ENCODE measurements around the gene MAML2. TPM values are rescaled to one million over a fixed set of nuclear protein-coding genes. Genes with fewer than 3 reads are reported as not detected.

The MAML2 gene
- total and polyA plus RNA-seq, 10 donors = 2.7 to 43.4 (median 27.2) TPM

GRCh38 chr11:96234866-96235441 is 108.0 kb downstream of the MAML2 start:
- no peaks in the 10 kb centered on the region for H3K9me3 ChIP-seq
- no peaks in the 10 kb centered on the region for H3K36me3 ChIP-seq
- 89 to 100% (median 97%) methylated on average over 1 of the region's 1 CpG for WGBS, 5 donors
- H3K4me3 ChIP-seq = no peak overlapping the region
- peaks cover 5 to 72% (median 29%) of the 10 kb centered on the region in 6 donors for H3K4me1 ChIP-seq
- H3K27ac ChIP-seq = peak overlapping the region in 7 of 8 donors; percentile 12 to 50 (median 29)
- H3K27me3 ChIP-seq (replicated peaks in 1 of 7) = no peaks in the 10 kb centered on the region
- TF ChIP-seq POLR2A (IDR thresholded peaks at IDR 0.05) = no peak
- TF ChIP-seq CTCF (IDR thresholded peaks at IDR 0.05 in 8 of 11, conservative IDR thresholded peaks at IDR 0.05 in 3 of 11) = no peak
- no peak for TF ChIP-seq POLR2AphosphoS5 (IDR thresholded peaks at IDR 0.05)
- intact Hi-C loops (cut with DNase I; ENCODE audit: low total_unique reads) = no loop called here
- DNase-seq = no peak

GRCh38 chr11:96232132-96232531 is 110.9 kb downstream of the MAML2 start:
- TF ChIP-seq POLR2AphosphoS5 (IDR thresholded peaks at IDR 0.05) (no peak), CTCF (IDR thresholded peaks at IDR 0.05 in 8 of 11, conservative IDR thresholded peaks at IDR 0.05 in 3 of 11) (no peak), POLR2A (IDR thresholded peaks at IDR 0.05) (no peak)
- Histone ChIP-seq H3K4me1 (peaks cover 16 to 84% (median 48%) of the 10 kb centered on the region in 6 donors), H3K27ac (peak overlapping the region in 3 of 8 donors; percentile 75 to 82 (median 79)), H3K9me3 (no peaks in the 10 kb centered on the region), H3K4me3 (no peak overlapping the region), H3K36me3 (no peaks in the 10 kb centered on the region), H3K27me3 (replicated peaks in 1 of 7) (no peaks in the 10 kb centered on the region)
- 84 to 95% (median 90%) methylated on average over 6 of the region's 6 CpGs for WGBS, 5 donors
- no peak for DNase-seq
- intact Hi-C loops (cut with DNase I; ENCODE audit: low total_unique reads) = no loop called here

GRCh38 chr11:96230686-96231085 is 112.3 kb downstream of the MAML2 start:
- 22 to 40% (median 32%) methylated on average over 5 of the region's 5 CpGs for WGBS, 5 donors
- H3K36me3 ChIP-seq = no peaks in the 10 kb centered on the region
- H3K9me3 ChIP-seq = no peaks in the 10 kb centered on the region
- H3K4me1 ChIP-seq = peaks cover 17 to 83% (median 55%) of the 10 kb centered on the region in 6 donors
- no peak for DNase-seq
- H3K27ac ChIP-seq = peak overlapping the region in 7 of 8 donors; percentile 46 to 82 (median 75)
- no peaks in the 10 kb centered on the region for H3K27me3 ChIP-seq (replicated peaks in 1 of 7)
- peak overlapping the region in 1 of 8 donors; percentile 26 for H3K4me3 ChIP-seq
- TF ChIP-seq POLR2AphosphoS5 (IDR thresholded peaks at IDR 0.05) (peak in 1 of 3 donors; percentile 11), CTCF (IDR thresholded peaks at IDR 0.05 in 8 of 11, conservative IDR thresholded peaks at IDR 0.05 in 3 of 11) (no peak), POLR2A (IDR thresholded peaks at IDR 0.05) (no peak)
- intact Hi-C loops (cut with DNase I; ENCODE audit: low total_unique reads) = no loop called here

- Histone ChIP-seq H3K9me3 (no peaks in the 10 kb centered on the region), H3K27ac (peak overlapping the region in 6 of 8 donors; percentile 24 to 88 (median 77)), H3K36me3 (no peaks in the 10 kb centered on the region), H3K4me3 (no peak overlapping the region), H3K27me3 (replicated peaks in 1 of 7) (no peaks in the 10 kb centered on the region), H3K4me1 (peaks cover 17 to 83% (median 63%) of the 10 kb centered on the region in 6 donors)
- DNase-seq = no peak
- no peak for TF ChIP-seq CTCF (IDR thresholded peaks at IDR 0.05 in 8 of 11, conservative IDR thresholded peaks at IDR 0.05 in 3 of 11)
- TF ChIP-seq POLR2A (IDR thresholded peaks at IDR 0.05) = no peak
- TF ChIP-seq POLR2AphosphoS5 (IDR thresholded peaks at IDR 0.05) = no peak
- WGBS, 5 donors = 60 to 71% (median 64%) methylated on average over 2 of the region's 2 CpGs
- intact Hi-C loops (cut with DNase I; ENCODE audit: low total_unique reads) = no loop called here
These were observed 113.5 kb downstream of the MAML2 start for GRCh38 chr11:96229354-96229977.

All from spleen (tissue), 11 donors.